HUES48 (cell line): Measurements from ENCODE around the gene SOX10.

ENCODE experiments used
- H3K27ac ChIP-seq: one replicate; pipeline ENCODE4 v1.7.0; 2013; ENCODE audit warnings: low read depth, low read length, inconsistent platforms
- H3K27me3 ChIP-seq: 2 replicates; pipeline ENCODE4 v1.6.1; 2013; ENCODE audit warnings: mild to moderate bottlenecking, low read length; ENCODE audit not compliant: control insufficient read depth, insufficient read depth
- H3K36me3 ChIP-seq: 2 replicates; pipeline ENCODE4 v1.6.1; 2013; ENCODE audit warnings: low read length; ENCODE audit not compliant: control insufficient read depth, insufficient read depth
- H3K4me1 ChIP-seq: 2 replicates; pipeline ENCODE4 v1.6.1; 2013; ENCODE audit warnings: mild to moderate bottlenecking, low read length; ENCODE audit not compliant: control insufficient read depth, insufficient read depth
- H3K4me3 ChIP-seq: 2 replicates; pipeline ENCODE4 v1.5.1; 2013; ENCODE audit warnings: mild to moderate bottlenecking, low read depth, low read length
- H3K9ac ChIP-seq: 2 replicates; pipeline ENCODE4 v1.6.1; 2013; ENCODE audit warnings: mild to moderate bottlenecking, low read depth, low read length, moderate library complexity
- H3K9me3 ChIP-seq: 2 replicates; pipeline ENCODE4 v1.6.1; 2013; ENCODE audit warnings: low read length; ENCODE audit not compliant: control insufficient read depth, insufficient read depth

Gene SOX10

GRCh38 chr22:37942133-37942532, 42.2 kb downstream of the SOX10 start:
- H3K9ac ChIP-seq = no peak overlapping the region
- H3K4me3 ChIP-seq = no peak overlapping the region
- no peak overlapping the region for H3K27ac ChIP-seq

DNA sequence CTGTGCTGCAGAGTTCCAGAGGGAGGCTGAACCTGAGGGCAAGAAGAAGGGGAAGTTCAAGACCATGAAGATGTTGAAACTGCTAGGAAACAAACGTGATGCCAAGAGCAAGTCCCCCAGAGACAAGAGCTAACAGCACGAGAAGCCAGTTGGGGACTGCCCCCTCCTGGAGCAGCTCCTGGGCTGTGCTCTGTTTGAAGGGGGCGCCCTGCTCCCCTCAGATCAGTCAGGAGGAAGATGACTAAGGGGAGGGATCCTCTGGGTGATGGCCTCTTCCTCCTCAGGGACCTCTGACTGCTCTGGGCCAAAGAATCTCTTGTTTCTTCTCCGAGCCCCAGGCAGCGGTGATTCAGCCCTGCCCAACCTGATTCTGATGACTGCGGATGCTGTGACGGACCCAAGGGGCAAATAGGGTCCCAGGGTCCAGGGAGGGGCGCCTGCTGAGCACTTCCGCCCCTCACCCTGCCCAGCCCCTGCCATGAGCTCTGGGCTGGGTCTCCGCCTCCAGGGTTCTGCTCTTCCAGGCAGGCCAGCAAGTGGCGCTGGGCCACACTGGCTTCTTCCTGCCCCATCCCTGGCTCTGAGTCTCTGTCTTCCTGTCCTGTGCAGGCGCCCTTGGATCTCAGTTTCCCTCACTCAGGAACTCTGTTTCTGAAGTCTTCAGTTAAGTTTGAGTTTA, 43.5 kb downstream of the SOX10 start:
- H3K36me3 ChIP-seq = peaks cover 31% of the 10 kb centered on the region
- H3K4me1 ChIP-seq = no peaks in the 10 kb centered on the region
- H3K27me3 ChIP-seq = no peaks in the 10 kb centered on the region
- no peak overlapping the region for H3K9ac ChIP-seq
- H3K9me3 ChIP-seq = no peaks in the 10 kb centered on the region
- no peak overlapping the region for H3K27ac ChIP-seq
- H3K4me3 ChIP-seq = no peak overlapping the region

More at GRCh38 chr22:37942133-37942532, 42.2 kb downstream of the SOX10 start:
- H3K9me3 ChIP-seq = no peaks in the 10 kb centered on the region
- H3K4me1 ChIP-seq = no peaks in the 10 kb centered on the region
- peaks cover 27% of the 10 kb centered on the region for H3K36me3 ChIP-seq
- no peaks in the 10 kb centered on the region for H3K27me3 ChIP-seq

DNA sequence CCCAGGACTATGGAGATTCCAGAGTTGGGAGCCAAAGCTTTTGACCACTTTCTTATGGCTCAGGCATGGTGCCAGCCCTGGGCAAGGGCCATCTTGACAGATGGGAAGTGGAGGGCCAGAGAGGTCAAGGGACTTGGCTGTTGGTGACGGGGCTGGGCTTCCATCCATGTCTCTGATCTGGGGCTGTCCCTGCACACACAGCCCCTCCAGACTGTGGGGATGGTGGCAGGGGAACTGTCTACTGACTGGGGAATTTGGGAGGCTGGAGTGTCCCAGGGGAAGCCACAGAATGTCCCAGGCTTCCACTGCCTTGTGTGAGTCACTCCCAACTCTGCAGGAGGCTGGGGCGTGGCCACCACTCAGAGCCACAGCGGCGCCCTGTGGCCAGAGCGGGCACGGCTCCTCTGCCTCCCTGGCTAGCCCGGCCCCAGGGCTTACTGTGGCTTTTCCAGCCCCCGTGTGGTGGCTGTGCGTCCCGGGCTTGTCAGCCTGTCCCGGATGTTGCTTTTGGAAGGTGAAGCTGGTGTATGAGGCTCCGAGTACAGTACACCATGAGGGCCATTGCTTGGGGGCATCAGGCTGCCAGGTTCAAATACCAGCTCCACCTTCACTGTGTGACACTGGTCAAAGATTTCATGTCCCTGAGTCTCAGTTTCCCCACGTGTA, 50.5 kb downstream of the SOX10 start:
- Histone ChIP-seq H3K27ac (peak overlapping the region; percentile 50), H3K4me1 (no peaks in the 10 kb centered on the region; the same call in 1 of the 2 replicates), H3K9me3 (no peaks in the 10 kb centered on the region), H3K27me3 (no peaks in the 10 kb centered on the region), H3K4me3 (no peak overlapping the region), H3K9ac (no peak overlapping the region), H3K36me3 (peaks cover 29% of the 10 kb centered on the region)

DNA sequence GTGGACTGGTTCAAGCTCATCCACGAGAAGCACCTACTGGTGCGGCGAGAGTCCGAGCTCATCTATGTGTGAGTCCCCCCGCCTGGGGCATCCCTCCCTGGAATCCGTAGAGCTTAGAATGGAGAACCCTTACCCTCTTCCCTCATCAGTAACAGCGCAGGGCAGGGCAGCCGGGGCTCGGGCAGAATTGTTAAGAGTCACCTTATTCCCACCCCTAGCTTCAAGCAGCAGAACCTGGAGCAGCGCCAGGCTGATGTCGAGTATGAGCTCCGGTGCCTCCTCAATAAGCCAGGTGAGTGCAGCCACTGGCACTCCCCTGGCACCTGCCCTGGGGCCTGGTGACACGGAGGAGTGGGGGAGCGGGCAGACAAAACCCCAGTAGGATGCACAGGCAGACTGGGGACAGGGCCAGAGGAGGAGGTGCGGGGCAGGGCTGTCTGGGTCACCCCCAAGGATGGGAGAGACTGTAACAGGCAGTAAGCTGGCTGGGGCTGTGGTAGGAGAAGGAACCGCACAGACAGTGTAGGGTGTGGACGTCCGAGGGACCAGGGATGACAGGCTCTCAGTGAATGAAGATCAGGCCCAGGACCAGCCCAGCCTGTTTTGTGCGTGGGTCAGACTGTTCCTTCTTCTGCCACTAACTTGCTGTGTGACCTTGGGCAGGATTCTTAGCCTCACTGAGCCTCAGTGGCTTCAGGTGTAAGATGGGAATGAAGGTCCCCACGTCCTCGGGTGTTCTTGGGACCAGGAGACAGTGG, 51.4 kb downstream of the SOX10 start:
- Histone ChIP-seq H3K9me3 (no peaks in the 10 kb centered on the region), H3K27ac (peak overlapping the region; percentile 50), H3K36me3 (peaks cover 28% of the 10 kb centered on the region), H3K9ac (no peak overlapping the region), H3K4me1 (no peaks in the 10 kb centered on the region; the same call in 1 of the 2 replicates), H3K4me3 (no peak overlapping the region), H3K27me3 (no peaks in the 10 kb centered on the region)

DNA sequence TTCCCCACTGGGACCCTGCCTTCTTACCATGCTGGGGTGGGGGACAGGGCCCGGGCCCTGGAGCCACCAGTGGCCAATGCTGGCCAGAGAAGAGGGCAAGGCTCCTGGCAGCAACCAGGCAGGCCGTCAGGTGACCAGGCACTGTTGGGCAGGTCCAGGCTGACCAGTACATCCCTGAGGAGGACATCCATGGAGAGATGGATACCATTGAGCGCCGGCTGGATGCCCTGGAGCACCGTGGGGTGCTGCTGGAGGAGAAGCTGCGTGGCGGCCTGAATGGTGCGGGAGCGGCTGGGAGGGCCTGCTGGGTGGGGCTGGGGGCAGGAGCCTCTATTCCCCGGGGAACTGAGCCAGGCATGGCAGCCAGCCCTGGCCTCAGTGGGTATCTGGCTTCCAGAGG, 52.0 kb downstream of the SOX10 start:
- Histone ChIP-seq H3K9ac (no peak overlapping the region), H3K9me3 (no peaks in the 10 kb centered on the region), H3K4me3 (no peak overlapping the region), H3K4me1 (no peaks in the 10 kb centered on the region; the same call in 1 of the 2 replicates), H3K27ac (no peak overlapping the region), H3K27me3 (no peaks in the 10 kb centered on the region), H3K36me3 (peaks cover 27% of the 10 kb centered on the region)

GRCh38 chr22:37931893-37932389, 52.4 kb downstream of the SOX10 start:
- H3K27me3 ChIP-seq = no peaks in the 10 kb centered on the region
- H3K9ac ChIP-seq = no peak overlapping the region
- H3K4me1 ChIP-seq = no peaks in the 10 kb centered on the region; the same call in 1 of the 2 replicates
- H3K9me3 ChIP-seq = no peaks in the 10 kb centered on the region
- no peak overlapping the region for H3K4me3 ChIP-seq
- peaks cover 28% of the 10 kb centered on the region for H3K36me3 ChIP-seq
- H3K27ac ChIP-seq = no peak overlapping the region

- Histone ChIP-seq H3K27me3 (no peaks in the 10 kb centered on the region), H3K9ac (no peak overlapping the region)
These were observed 53.4 kb downstream of the SOX10 start for GRCh38 chr22:37930952-37931440.

GRCh38 chr22:37930270-37930951, 53.9 kb downstream of the SOX10 start:
- no peak overlapping the region for H3K9ac ChIP-seq
- no peak overlapping the region for H3K27ac ChIP-seq
- no peaks in the 10 kb centered on the region; the same call in 1 of the 2 replicates for H3K4me1 ChIP-seq
- no peaks in the 10 kb centered on the region for H3K27me3 ChIP-seq
- no peak overlapping the region for H3K4me3 ChIP-seq
- peaks cover 41% of the 10 kb centered on the region for H3K36me3 ChIP-seq
- no peaks in the 10 kb centered on the region for H3K9me3 ChIP-seq

More at GRCh38 chr22:37930952-37931440, 53.4 kb downstream of the SOX10 start:
- H3K9me3 ChIP-seq = no peaks in the 10 kb centered on the region
- H3K36me3 ChIP-seq = peaks cover 36% of the 10 kb centered on the region
- no peak overlapping the region for H3K27ac ChIP-seq
- no peak overlapping the region for H3K4me3 ChIP-seq
- no peaks in the 10 kb centered on the region; the same call in 1 of the 2 replicates for H3K4me1 ChIP-seq

DNA sequence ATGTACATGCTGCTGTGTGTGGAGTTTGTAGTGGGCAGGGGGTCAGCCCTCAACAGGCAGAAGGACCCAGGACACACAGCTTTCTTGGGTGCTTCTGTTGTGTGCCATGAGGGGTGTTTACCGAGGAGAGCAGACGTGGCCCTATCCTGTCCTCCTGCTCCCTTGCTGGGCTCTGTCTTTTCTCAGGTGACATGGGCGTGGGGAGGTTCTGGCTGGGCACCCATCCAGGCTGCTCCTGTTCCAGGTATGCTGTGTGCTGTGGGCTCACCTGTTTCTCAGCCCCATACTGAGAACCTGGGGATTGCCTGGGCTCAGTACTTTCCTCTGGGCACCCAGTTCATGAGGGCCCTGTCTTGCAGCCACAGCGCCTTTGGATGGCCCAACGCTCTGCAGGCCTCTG, 55.0 kb downstream of the SOX10 start:
- no peak overlapping the region for H3K9ac ChIP-seq
- peaks cover 47% of the 10 kb centered on the region for H3K36me3 ChIP-seq
- H3K9me3 ChIP-seq = no peaks in the 10 kb centered on the region

DNA sequence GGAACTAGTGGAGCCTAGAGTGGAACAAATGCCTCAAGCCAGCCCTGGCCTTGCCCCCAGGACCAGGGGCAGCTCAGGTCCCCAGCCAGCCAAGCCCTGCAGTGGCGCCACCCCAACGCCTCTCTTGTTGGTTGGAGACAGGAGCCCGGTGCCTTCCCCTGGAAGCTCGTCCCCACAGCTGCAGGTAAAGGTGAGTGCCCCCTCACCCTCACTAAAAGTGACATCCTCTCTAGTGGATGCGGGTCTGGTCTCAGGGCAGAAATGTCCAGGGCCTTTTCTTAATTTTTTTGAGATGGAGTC, 56.8 kb downstream of the SOX10 start:
- Histone ChIP-seq H3K9me3 (no peaks in the 10 kb centered on the region), H3K36me3 (peaks cover 47% of the 10 kb centered on the region), H3K4me1 (no peaks in the 10 kb centered on the region), H3K4me3 (no peak overlapping the region), H3K27ac (no peak overlapping the region), H3K27me3 (no peaks in the 10 kb centered on the region), H3K9ac (no peak overlapping the region)

More for the DNA sequence above, 55.0 kb downstream of the SOX10 start:
- Histone ChIP-seq H3K27ac (no peak overlapping the region), H3K27me3 (no peaks in the 10 kb centered on the region), H3K4me1 (no peaks in the 10 kb centered on the region; the same call in 1 of the 2 replicates), H3K4me3 (no peak overlapping the region)
